OCI-LY1 (cell line): Measurements from ENCODE around the gene COL4A4.

Experiments
- EZH2 ChIP-seq: fragments of 200-600 bp; sonication (generic), shearing (Covaris generic); IDR thresholded peaks from 2 replicates; pipeline ENCODE4 v1.8.0; 2017; ENCODE audit warnings: borderline replicate concordance, mixed run types, mild to moderate bottlenecking, antibody characterized with exemption, low read length, moderate library complexity, mixed read lengths
- TF ChIP-seq, protein P1 (sequence below): fragments of 200-600 bp; sonication (generic), shearing (Covaris generic); IDR thresholded peaks from 2 replicates; pipeline ENCODE4 v1.5.1; 2017; ENCODE audit warnings: mild to moderate bottlenecking, antibody characterized with exemption, low read length, moderate library complexity, mixed read lengths

DNA sequence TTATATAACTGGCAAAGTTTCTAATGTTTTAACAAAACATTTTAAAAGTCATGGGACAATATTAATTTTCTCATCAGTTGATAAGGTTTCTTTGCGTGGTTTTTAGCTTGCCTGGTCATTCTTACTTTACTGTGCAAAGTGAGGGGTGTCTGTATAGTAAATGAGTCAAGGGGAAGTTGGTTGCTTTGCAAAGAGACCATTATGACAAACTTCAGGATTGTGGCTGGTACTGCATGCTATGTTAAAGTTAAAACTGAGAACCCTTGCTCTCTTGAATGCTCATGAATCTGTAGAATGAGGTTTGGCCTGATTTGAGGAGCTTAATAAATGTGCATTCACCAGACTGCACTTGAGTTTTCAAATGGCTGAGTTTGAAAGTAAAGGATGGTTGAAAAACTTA, 47.0 kb downstream of the COL4A4 start:
- TF ChIP-seq, protein P1, sequence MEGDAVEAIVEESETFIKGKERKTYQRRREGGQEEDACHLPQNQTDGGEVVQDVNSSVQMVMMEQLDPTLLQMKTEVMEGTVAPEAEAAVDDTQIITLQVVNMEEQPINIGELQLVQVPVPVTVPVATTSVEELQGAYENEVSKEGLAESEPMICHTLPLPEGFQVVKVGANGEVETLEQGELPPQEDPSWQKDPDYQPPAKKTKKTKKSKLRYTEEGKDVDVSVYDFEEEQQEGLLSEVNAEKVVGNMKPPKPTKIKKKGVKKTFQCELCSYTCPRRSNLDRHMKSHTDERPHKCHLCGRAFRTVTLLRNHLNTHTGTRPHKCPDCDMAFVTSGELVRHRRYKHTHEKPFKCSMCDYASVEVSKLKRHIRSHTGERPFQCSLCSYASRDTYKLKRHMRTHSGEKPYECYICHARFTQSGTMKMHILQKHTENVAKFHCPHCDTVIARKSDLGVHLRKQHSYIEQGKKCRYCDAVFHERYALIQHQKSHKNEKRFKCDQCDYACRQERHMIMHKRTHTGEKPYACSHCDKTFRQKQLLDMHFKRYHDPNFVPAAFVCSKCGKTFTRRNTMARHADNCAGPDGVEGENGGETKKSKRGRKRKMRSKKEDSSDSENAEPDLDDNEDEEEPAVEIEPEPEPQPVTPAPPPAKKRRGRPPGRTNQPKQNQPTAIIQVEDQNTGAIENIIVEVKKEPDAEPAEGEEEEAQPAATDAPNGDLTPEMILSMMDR, result no peak
- no peak for TF ChIP-seq EZH2
